Heart left ventricle (tissue), 13 donors: ENCODE results near the gene CSMD2.

Experiments used
- CTCF ChIP-seq, 12 donors: fragments of 200-600 bp; sonication (generic) in 4 of 12; IDR thresholded peaks; one replicate each; pipeline versions ENCODE4 v1.5.0 to v1.8.0; 2018 to 2022; ENCODE audit warnings: antibody characterized with exemption in 12 of 12, mild to moderate bottlenecking in 5 of 12
- POLR2A ChIP-seq, 2 donors: fragments of 450-650 bp; IDR thresholded peaks; one replicate each; pipeline ENCODE4 v1.6.1; 2017; ENCODE audit warnings: antibody characterized with exemption in 2 of 2, mild to moderate bottlenecking in 2 of 2, moderate library complexity in 2 of 2
- donor health status: ischemic (EF 13 %, LVEDD 7.1; RV severe dilation, severe dysfunction).
- donor health status: DM: no; HTN: yes; CAD: no.
- donor health status: DM: no; HTN: no; CAD: no.
- donor health status: ischemic (EF 25% LVEDD 6.9; RV normal size, moderate dysfunction).
- donor health status: ischemic (EF 25% LVEDD 5.7; RV mildly dilated, moderate dysfunction).
- donor health status: ischemic (EF 35%, LVEDD 5.7; RV mildly dilated, moderate dysfunction).
- donor health status: nonischemic (EF 11% LVEDD 7.7; RV severe dilation, severe dysfunction).
- donor health status: DM: yes; HTN: yes; CAD: no.
- donor health status: PGD.
- donor health status: ischemic (EF 29% LVEDD 5.4; RV normal size, mild dysfunction).
- donor health status: nonischemic (EF 23%, LVEDD 6.1; RV moderate dilation, normal function).

- no peak for TF ChIP-seq CTCF (IDR thresholded peaks at IDR 0.05)
- no peak for TF ChIP-seq POLR2A (IDR thresholded peaks at IDR 0.05)
Measured at GRCh38 chr1:33982419-33982818, 182.6 kb downstream of the CSMD2 start.
